Measurements from ENCODE around the gene MED20. TPM values are rescaled to one million over a fixed set of nuclear protein-coding genes. Genes with fewer than 3 reads are reported as not detected.

The MED20 gene
- polyA plus RNA-seq, 2 of the 4 experiments (the other 2 are of a cell fraction), result 18.4 to 29.3 TPM

- ATAC-seq (peak; percentile 16 to 35; a peak in 2 of 6 replicates), FAIRE-seq (no peak), DNase-seq (ENCODE audit: low read depth in 1 of 2, low spot score in 1 of 2) (peak; percentile 25 to 65)
- Histone ChIP-seq H3K4me1 (peaks cover 65% of the 10 kb centered on the region), H3K4me2 (peak overlapping the region; percentile 40), H3K9me3 (no peaks in the 10 kb centered on the region), H3K4me3 (no peak overlapping the region), H3K27ac (peak overlapping the region; percentile 95 to 97)
- 28% methylated on average over 4 of the region's 4 CpGs for WGBS (ENCODE audit: missing lambda C conversion rate)
- TF ChIP-seq HOXB5 (CRISPR knock-in tag; IDR thresholded peaks at IDR 0.05), result no peak
- 0 out of 5 replicates have a peak, but pooled peaks of 1 of the 2 experiments have one; percentile 28 for TF ChIP-seq EP300 (IDR thresholded peaks at IDR 0.05)
- peak; percentile 69 for TF ChIP-seq MAX (IDR thresholded peaks at IDR 0.05)
- 0 out of 5 replicates have a peak, but pooled peaks of 1 of the 2 experiments have one; percentile 34 for TF ChIP-seq JUN (IDR thresholded peaks at IDR 0.05)
- TF ChIP-seq HOXA7 (CRISPR knock-in tag; IDR thresholded peaks at IDR 0.05), result no peak
- TF ChIP-seq USF2 (IDR thresholded peaks at IDR 0.05), result no peak
- TF ChIP-seq CEBPB (IDR thresholded peaks at IDR 0.05), result peak; percentile 58 to 64; a peak in 3 of 4 replicates
- 0 out of 2 replicates have a peak, but pooled peaks have one; percentile 17 for TF ChIP-seq FOSL2 (IDR thresholded peaks at IDR 0.05)
- peak; percentile 63 for TF ChIP-seq FOSL2 (CRISPR knock-in tag; IDR thresholded peaks at IDR 0.05)
- CTCF ChIA-PET, result interaction anchor here (0.7 kb wide), 1 partner anchor 74 kb away, joined by 4 read pairs; no protein-coding TSS in a partner anchor
- POLR2A ChIA-PET, result no interaction called here
Measured at GRCh38 chr6:41970436-41970846, 49.5 kb upstream of the MED20 start.

DNA sequence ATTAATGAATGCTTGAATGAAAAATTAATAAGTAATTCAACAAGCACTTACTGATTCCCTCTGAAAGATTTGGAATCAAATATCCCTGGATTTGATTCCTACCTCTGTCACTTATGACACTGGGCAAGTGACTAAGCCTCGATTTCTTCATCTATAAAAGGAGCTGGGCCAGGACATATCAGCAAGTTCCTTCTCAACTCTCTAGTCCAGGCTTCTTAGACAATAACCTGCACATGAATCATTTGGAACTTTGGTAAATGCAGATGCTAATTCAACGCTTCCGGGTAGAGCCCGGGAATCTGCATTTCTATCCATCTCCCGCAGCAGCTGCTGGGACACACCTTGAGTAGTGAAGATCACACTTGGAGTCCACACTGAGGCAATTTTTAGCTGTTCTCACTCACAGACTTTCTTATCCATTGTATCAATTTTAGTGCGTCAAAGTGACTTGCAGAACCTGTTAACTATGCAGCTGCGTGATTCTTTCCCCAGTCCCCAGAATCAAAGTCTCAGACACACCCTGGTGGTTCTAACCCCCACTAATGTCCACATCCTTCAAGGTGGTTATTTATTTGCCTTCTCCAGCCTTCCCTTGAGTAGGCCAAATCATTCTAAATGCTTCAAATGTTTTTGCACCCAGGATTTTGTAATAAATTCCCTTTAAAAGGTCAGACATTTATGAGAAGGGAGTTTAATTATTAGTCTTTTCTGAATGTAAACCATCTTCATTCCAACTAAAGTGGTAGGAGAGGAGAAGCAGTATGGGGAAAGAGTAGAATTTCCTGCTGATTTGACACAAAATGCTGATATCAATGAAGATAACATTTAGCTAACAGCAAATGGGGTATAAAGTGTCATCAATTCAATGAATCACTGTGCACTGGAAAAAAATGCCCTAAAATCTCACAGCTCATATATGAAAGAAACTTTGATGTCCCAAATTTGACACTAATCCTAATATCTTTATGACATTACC is 46.7 kb upstream of the MED20 start:
- CTCF ChIA-PET, result interaction anchor here (0.8 to 2.8 kb wide), 7 partner anchors 8 to 182 kb away, joined by 3 to 11 read pairs (median 4); partner anchors contain the start of genes BYSL and MED20
- Histone ChIP-seq H3K4me1 (peaks cover 79% of the 10 kb centered on the region), H3K4me3 (peak overlapping the region; percentile 18; the same call in 1 of the 3 replicates), H3K27ac (peak overlapping the region; percentile 95 to 97), H3K4me2 (peak overlapping the region; percentile 80), H3K9me3 (no peaks in the 10 kb centered on the region)
- WGBS (ENCODE audit: missing lambda C conversion rate), result 4% methylated on average over 7 of the region's 7 CpGs
- ATAC-seq, result peak; percentile 85 to 91
- DNase-seq (ENCODE audit: low read depth in 1 of 2, low spot score in 1 of 2), result peak; percentile 44 to 97
- FAIRE-seq, result no peak
- POLR2A ChIA-PET, result interaction anchor here (0.8 to 2.8 kb wide), 5 partner anchors 25 to 180 kb away, joined by 3 to 12 read pairs (median 4); partner anchors contain the start of genes CCND3 and TOMM6
- TF ChIP-seq MAFK (IDR thresholded peaks at IDR 0.05; ENCODE audit: partially characterized antibody) (peak; percentile 99), FOSL2 (IDR thresholded peaks at IDR 0.05) (no peak; the same call in 1 of the 2 replicates), FOSL2 (CRISPR knock-in tag; IDR thresholded peaks at IDR 0.05) (peak; percentile 62), ESRRA (IDR thresholded peaks at IDR 0.05; ENCODE audit: borderline replicate concordance, low read length) (no peak), CHD2 (IDR thresholded peaks at IDR 0.05; ENCODE audit: low read length, partially characterized antibody) (no peak), HEYL (CRISPR knock-in tag; IDR thresholded peaks at IDR 0.05) (no peak), RFX5 (IDR thresholded peaks at IDR 0.05) (no peak), NFE2L2 (conservative IDR thresholded peaks at IDR 0.05; ENCODE audit: low read length) (peak; percentile 75), REST (IDR thresholded peaks at IDR 0.05) (no peak), HOXB13 (CRISPR knock-in tag; IDR thresholded peaks at IDR 0.05; ENCODE audit: low read depth) (0 out of 2 replicates have a peak, but pooled peaks have one; percentile 38), JUNB (IDR thresholded peaks at IDR 0.05) (peak; percentile 47), KDM5A (IDR thresholded peaks at IDR 0.05) (no peak), HOXA7 (CRISPR knock-in tag; IDR thresholded peaks at IDR 0.05) (0 out of 2 replicates have a peak, but pooled peaks have one; percentile 51), HDAC2 (IDR thresholded peaks at IDR 0.05) (no peak), EHF (CRISPR knock-in tag; IDR thresholded peaks at IDR 0.05) (peak; percentile 91), RAD21 (conservative IDR thresholded peaks at IDR 0.05 in 1 of 2, IDR thresholded peaks at IDR 0.05 in 1 of 2) (peak; percentile 23 to 46; a peak in 4 of 5 replicates), KDM1A (IDR thresholded peaks at IDR 0.05; ENCODE audit: low read depth) (no peak), FOXS1 (CRISPR knock-in tag; IDR thresholded peaks at IDR 0.05) (peak; percentile 52; the same call in 1 of the 2 replicates), EP300 (IDR thresholded peaks at IDR 0.05) (peak; percentile 90 to 97; a peak in 4 of 5 replicates), JUN (IDR thresholded peaks at IDR 0.05) (peak; percentile 89), ZSCAN20 (CRISPR knock-in tag; IDR thresholded peaks at IDR 0.05) (no peak), NR3C1 (IDR thresholded peaks at IDR 0.05) (no peak), EHMT2 (IDR thresholded peaks at IDR 0.05; ENCODE audit: low read depth) (no peak), CEBPB (IDR thresholded peaks at IDR 0.05) (peak; percentile 44 to 78; a peak in 3 of 4 replicates)
- TF ChIP-seq, protein P1, sequence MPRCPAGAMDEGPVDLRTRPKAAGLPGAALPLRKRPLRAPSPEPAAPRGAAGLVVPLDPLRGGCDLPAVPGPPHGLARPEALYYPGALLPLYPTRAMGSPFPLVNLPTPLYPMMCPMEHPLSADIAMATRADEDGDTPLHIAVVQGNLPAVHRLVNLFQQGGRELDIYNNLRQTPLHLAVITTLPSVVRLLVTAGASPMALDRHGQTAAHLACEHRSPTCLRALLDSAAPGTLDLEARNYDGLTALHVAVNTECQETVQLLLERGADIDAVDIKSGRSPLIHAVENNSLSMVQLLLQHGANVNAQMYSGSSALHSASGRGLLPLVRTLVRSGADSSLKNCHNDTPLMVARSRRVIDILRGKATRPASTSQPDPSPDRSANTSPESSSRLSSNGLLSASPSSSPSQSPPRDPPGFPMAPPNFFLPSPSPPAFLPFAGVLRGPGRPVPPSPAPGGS (IDR thresholded peaks at IDR 0.05), result 0 out of 3 replicates have a peak, but pooled peaks have one; percentile 60
- TF ChIP-seq, protein P2, sequence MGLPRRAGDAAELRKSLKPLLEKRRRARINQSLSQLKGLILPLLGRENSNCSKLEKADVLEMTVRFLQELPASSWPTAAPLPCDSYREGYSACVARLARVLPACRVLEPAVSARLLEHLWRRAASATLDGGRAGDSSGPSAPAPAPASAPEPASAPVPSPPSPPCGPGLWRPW (IDR thresholded peaks at IDR 0.05), result 0 out of 2 replicates have a peak, but pooled peaks have one; percentile 5

All from A549 (cell line).